ENCODE data around the gene KRTAP10-6.

KRTAP10-6 gene

GRCh38 chr21:44550807-44551206 lies 41.5 kb downstream of the KRTAP10-6 start:
- TF ChIP-seq CREB5 (CRISPR knock-in tag; IDR thresholded peaks at IDR 0.05; ENCODE audit: low read depth) (no peak), BACH2 (CRISPR knock-in tag; IDR thresholded peaks at IDR 0.05; ENCODE audit: borderline replicate concordance) (no peak), ESRRG (CRISPR knock-in tag; IDR thresholded peaks at IDR 0.05) (no peak), ZFP3 (CRISPR knock-in tag; IDR thresholded peaks at IDR 0.05) (no peak), ZNF8 (CRISPR knock-in tag; IDR thresholded peaks at IDR 0.05) (no peak)
- TF ChIP-seq, protein P1, sequence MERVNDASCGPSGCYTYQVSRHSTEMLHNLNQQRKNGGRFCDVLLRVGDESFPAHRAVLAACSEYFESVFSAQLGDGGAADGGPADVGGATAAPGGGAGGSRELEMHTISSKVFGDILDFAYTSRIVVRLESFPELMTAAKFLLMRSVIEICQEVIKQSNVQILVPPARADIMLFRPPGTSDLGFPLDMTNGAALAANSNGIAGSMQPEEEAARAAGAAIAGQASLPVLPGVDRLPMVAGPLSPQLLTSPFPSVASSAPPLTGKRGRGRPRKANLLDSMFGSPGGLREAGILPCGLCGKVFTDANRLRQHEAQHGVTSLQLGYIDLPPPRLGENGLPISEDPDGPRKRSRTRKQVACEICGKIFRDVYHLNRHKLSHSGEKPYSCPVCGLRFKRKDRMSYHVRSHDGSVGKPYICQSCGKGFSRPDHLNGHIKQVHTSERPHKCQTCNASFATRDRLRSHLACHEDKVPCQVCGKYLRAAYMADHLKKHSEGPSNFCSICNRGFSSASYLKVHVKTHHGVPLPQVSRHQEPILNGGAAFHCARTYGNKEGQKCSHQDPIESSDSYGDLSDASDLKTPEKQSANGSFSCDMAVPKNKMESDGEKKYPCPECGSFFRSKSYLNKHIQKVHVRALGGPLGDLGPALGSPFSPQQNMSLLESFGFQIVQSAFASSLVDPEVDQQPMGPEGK (CRISPR knock-in tag; IDR thresholded peaks at IDR 0.05; ENCODE audit: borderline replicate concordance) = no peak
- no peak for ATAC-seq

- 0 out of 3 replicates have a peak, but pooled peaks have one; percentile 18 for ATAC-seq
These were observed 42.0 kb downstream of the KRTAP10-6 start for GRCh38 chr21:44550285-44550684.

DNA sequence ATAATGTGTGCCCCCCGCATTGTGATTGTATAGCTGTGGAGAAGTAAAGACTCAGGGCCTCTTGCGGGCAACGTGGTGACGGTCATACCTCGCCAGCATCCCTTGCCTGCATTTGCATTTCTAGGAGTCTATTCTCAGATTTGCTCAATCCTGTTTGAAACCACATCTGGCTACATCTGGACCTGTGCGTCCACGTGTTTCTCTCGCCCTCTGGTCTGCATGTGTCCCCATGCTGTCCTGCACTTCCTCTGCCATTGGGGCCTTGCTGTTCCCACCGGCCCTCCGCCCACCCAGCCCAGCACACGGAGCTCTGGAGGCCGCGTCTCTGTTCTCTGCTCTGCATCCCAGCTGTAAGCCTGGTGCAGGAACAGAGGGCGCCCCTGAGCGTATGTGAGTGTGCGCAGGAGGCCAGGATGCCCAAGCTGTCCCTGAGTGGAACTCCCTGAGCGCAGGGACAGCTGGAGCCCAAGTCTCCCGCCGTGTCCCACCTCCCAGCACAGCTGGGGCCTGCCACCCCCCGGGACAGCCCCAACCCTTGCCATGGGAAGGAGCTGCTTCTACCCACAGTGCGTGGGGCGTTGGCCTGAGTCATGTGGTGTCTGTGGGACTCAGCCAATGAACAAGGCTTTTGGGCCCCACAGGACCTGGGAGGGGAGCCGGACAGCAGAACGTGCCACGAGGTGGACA lies 42.6 kb downstream of the KRTAP10-6 start:
- no peak for TF ChIP-seq TOX (CRISPR knock-in tag; IDR thresholded peaks at IDR 0.05; ENCODE audit: borderline replicate concordance)
- TF ChIP-seq ISL1 (CRISPR knock-in tag; IDR thresholded peaks at IDR 0.05) = no peak
- no peak for TF ChIP-seq TSHZ2 (CRISPR knock-in tag; IDR thresholded peaks at IDR 0.05)
- TF ChIP-seq ZNF8 (CRISPR knock-in tag; IDR thresholded peaks at IDR 0.05) = no peak
- TF ChIP-seq OSR1 (CRISPR knock-in tag; IDR thresholded peaks at IDR 0.05) = no peak
- no peak for TF ChIP-seq PPARA (CRISPR knock-in tag; IDR thresholded peaks at IDR 0.05; ENCODE audit: borderline replicate concordance)
- no peak for TF ChIP-seq ZC3H10 (CRISPR knock-in tag; IDR thresholded peaks at IDR 0.05)
- TF ChIP-seq POU6F1 (CRISPR knock-in tag; IDR thresholded peaks at IDR 0.05; ENCODE audit: borderline replicate concordance, low read depth) = no peak
- no peak for TF ChIP-seq GLIS3 (CRISPR knock-in tag; IDR thresholded peaks at IDR 0.05)
- no peak for TF ChIP-seq CSRNP3 (CRISPR knock-in tag; IDR thresholded peaks at IDR 0.05)
- TF ChIP-seq ZNF565 (CRISPR knock-in tag; conservative IDR thresholded peaks at IDR 0.05; ENCODE audit: low read depth) = no peak
- no peak for TF ChIP-seq ESRRG (CRISPR knock-in tag; IDR thresholded peaks at IDR 0.05)
- no peak for TF ChIP-seq ZNF70 (CRISPR knock-in tag; IDR thresholded peaks at IDR 0.05)
- TF ChIP-seq ARNTL (CRISPR knock-in tag; IDR thresholded peaks at IDR 0.05; ENCODE audit: borderline replicate concordance, low read depth) = no peak
- TF ChIP-seq CREB5 (CRISPR knock-in tag; IDR thresholded peaks at IDR 0.05; ENCODE audit: low read depth) = no peak
- no peak for TF ChIP-seq SNAI2 (CRISPR knock-in tag; IDR thresholded peaks at IDR 0.05)
- ATAC-seq = peak; percentile 32; the same call in 1 of the 3 replicates
